SU-DHL-6 (cell line): ENCODE measurements around the gene CMA1.
"Not testable (repeated sequence)": the region's sequence is repeated elsewhere in the genome, so short reads cannot be mapped to it uniquely, and the experiment has no call there.

Experiments
- H2AFZ ChIP-seq: fragments of 200-600 bp; sonication (generic); 2 replicates; pipeline ENCODE4 v1.6.1; 2014; ENCODE audit warnings: low read depth, mild to moderate bottlenecking, moderate library complexity, mixed read lengths, antibody characterized with exemption, low read length; ENCODE audit not compliant: severe bottlenecking
- H3F3A ChIP-seq: fragments of 200-600 bp; shearing (Covaris generic); 2 replicates; pipeline ENCODE4 v1.6.0; 2016; ENCODE audit warnings: antibody characterized with exemption, mild to moderate bottlenecking; ENCODE audit not compliant: insufficient read depth
- H3K27ac ChIP-seq: fragments of 200-600 bp; sonication (generic); 2 replicates; pipeline ENCODE4 v1.5.1; 2016; ENCODE audit warnings: low read depth, mild to moderate bottlenecking, low read length, moderate library complexity, mixed read lengths
- H3K27me3 ChIP-seq: fragments of 200-600 bp; sonication (generic), shearing (Covaris generic); 2 replicates; pipeline ENCODE4 v1.6.0; 2014; ENCODE audit warnings: mild to moderate bottlenecking, low read length
- H3K36me3 ChIP-seq: fragments of 200-600 bp; sonication (generic); 2 replicates; pipeline ENCODE4 v1.6.1; 2014; ENCODE audit warnings: mild to moderate bottlenecking, low read length, mixed read lengths
- H3K4me2 ChIP-seq: fragments of 300-600, 200-600 bp; shearing (Covaris generic), sonication (generic); 2 replicates; pipeline ENCODE4 v1.6.0; 2014; ENCODE audit warnings: low read length, low read depth, mild to moderate bottlenecking; ENCODE audit not compliant: poor library complexity, severe bottlenecking
- H3K4me3 ChIP-seq: fragments of 200-600 bp; sonication (generic); 2 replicates; pipeline ENCODE4 v1.5.1; 2014; ENCODE audit warnings: antibody characterized with exemption, low read length, mild to moderate bottlenecking, mixed read lengths; ENCODE audit not compliant: insufficient read depth, poor library complexity, severe bottlenecking
- H3K79me2 ChIP-seq: fragments of 200-600 bp; sonication (generic); 2 replicates; pipeline ENCODE4 v1.6.1; 2014; ENCODE audit warnings: mild to moderate bottlenecking, low read length, moderate library complexity; ENCODE audit not compliant: insufficient read depth
- H3K9ac ChIP-seq: fragments of 200-600 bp; sonication (generic); 2 replicates; pipeline ENCODE4 v1.7.0; 2014; ENCODE audit warnings: mild to moderate bottlenecking, low read length
- H3K9me2 ChIP-seq: fragments of 200-600 bp; sonication (generic); replicated peaks from 2 replicates; pipeline ENCODE4 v1.6.1; 2014; ENCODE audit warnings: low read length; ENCODE audit not compliant: insufficient read depth
- H3K9me3 ChIP-seq: fragments of 200-600 bp; sonication (generic); 2 replicates; pipeline ENCODE4 v1.6.1; 2014; ENCODE audit warnings: low read length, mixed read lengths; ENCODE audit not compliant: insufficient read depth
- H4K20me1 ChIP-seq: fragments of 200-600 bp; sonication (generic); 2 replicates; pipeline ENCODE4 v1.6.1; 2014; ENCODE audit warnings: low read depth, mild to moderate bottlenecking, antibody characterized with exemption, low read length, moderate library complexity, mixed read lengths
- EZH2phosphoT487 ChIP-seq: fragments of 200-600 bp; sonication (generic), shearing (Covaris generic); conservative IDR thresholded peaks from 2 replicates; pipeline ENCODE4 v1.6.1; 2018; ENCODE audit warnings: mild to moderate bottlenecking, antibody characterized with exemption, low read length, moderate library complexity, mixed read lengths
- TF ChIP-seq, protein P1 (sequence below): fragments of 200-600 bp; sonication (generic); IDR thresholded peaks from one replicate; pipeline ENCODE4 v1.5.1; 2017; ENCODE audit warnings: antibody characterized with exemption, mild to moderate bottlenecking, low read length, moderate library complexity; ENCODE audit not compliant: insufficient read depth, poor library complexity, severe bottlenecking

CMA1 gene

DNA sequence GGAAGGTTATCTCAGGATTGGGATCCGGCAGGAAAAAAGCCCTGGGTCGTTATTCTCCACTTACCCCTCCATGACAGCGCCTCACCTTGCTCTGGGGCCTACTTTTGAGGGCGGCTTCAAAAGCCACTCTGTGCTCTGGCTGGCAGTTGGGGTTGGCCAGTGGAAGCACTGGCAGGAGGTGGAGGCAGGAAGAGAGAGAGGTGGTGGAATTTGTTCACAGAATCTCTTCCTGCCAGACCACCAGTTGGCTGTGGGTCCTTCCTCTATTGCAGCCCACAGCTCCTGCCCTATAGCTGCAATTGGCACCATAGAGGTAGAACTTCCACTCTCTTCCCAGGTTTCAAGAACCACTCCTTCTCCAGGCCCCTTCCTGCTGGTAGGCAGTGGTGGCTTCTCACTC is 32.8 kb downstream of the CMA1 start:
- H3K27me3 ChIP-seq = no peaks in the 10 kb centered on the region
- no peaks in the 10 kb centered on the region for H3K9me3 ChIP-seq
- H3K4me3 ChIP-seq = no peak overlapping the region
- no peak overlapping the region for H3K4me2 ChIP-seq
- no peaks in the 10 kb centered on the region for H4K20me1 ChIP-seq
- no peaks in the 10 kb centered on the region for H3F3A ChIP-seq
- no peak overlapping the region for H2AFZ ChIP-seq
- no peaks in the 10 kb centered on the region for H3K36me3 ChIP-seq
- H3K9me2 ChIP-seq = no peaks in the 10 kb centered on the region
- no peak for TF ChIP-seq EZH2phosphoT487
- TF ChIP-seq, protein P1, sequence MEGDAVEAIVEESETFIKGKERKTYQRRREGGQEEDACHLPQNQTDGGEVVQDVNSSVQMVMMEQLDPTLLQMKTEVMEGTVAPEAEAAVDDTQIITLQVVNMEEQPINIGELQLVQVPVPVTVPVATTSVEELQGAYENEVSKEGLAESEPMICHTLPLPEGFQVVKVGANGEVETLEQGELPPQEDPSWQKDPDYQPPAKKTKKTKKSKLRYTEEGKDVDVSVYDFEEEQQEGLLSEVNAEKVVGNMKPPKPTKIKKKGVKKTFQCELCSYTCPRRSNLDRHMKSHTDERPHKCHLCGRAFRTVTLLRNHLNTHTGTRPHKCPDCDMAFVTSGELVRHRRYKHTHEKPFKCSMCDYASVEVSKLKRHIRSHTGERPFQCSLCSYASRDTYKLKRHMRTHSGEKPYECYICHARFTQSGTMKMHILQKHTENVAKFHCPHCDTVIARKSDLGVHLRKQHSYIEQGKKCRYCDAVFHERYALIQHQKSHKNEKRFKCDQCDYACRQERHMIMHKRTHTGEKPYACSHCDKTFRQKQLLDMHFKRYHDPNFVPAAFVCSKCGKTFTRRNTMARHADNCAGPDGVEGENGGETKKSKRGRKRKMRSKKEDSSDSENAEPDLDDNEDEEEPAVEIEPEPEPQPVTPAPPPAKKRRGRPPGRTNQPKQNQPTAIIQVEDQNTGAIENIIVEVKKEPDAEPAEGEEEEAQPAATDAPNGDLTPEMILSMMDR = no peak
- H3K9ac ChIP-seq = no peak overlapping the region
- no peak overlapping the region for H3K27ac ChIP-seq
- H3K79me2 ChIP-seq = no peaks in the 10 kb centered on the region

DNA sequence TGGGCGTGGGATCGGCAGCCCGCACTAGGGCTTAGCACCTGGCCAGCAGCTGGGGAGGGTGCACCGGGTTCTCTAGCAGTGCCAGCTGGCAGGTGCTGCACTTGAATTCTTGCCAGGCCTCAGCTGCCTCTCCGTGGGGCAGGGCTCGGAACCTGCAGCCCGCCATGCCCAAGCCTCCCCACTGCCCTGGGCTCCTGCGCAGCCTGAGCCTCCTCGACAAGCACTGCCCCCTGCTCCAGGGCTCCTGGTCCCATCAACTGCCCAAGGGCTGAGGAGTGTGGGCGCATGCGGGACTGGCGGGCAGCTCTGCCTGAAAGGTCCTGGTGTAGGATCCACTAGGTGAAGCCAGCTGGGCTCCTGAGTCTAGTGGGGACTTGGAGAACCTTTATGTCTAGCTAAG is 34.9 kb downstream of the CMA1 start:
- H3K79me2 ChIP-seq = no peaks in the 10 kb centered on the region
- no peak overlapping the region for H2AFZ ChIP-seq
- no peaks in the 10 kb centered on the region for H3K36me3 ChIP-seq
- no peaks in the 10 kb centered on the region for H4K20me1 ChIP-seq
- H3K27me3 ChIP-seq = no peaks in the 10 kb centered on the region
- H3K4me2 ChIP-seq = no peak overlapping the region
- no peak overlapping the region for H3K9ac ChIP-seq
- H3K27ac ChIP-seq = no peak overlapping the region
- TF ChIP-seq, protein P1 = no peak
- no peak for TF ChIP-seq EZH2phosphoT487
- no peaks in the 10 kb centered on the region for H3K9me3 ChIP-seq
- no peak overlapping the region for H3K4me3 ChIP-seq
- H3K9me2 ChIP-seq = no peaks in the 10 kb centered on the region
- H3F3A ChIP-seq = no peaks in the 10 kb centered on the region

- H3K27me3 ChIP-seq, H2AFZ ChIP-seq, H3K9ac ChIP-seq: not testable (repeated sequence)
Measured at GRCh38 chr14:24470450-24470849, 37.6 kb downstream of the CMA1 start.

GRCh38 chr14:24465805-24466204 is 42.3 kb downstream of the CMA1 start:
- H4K20me1 ChIP-seq = no peaks in the 10 kb centered on the region
- H2AFZ ChIP-seq = no peak overlapping the region

More at GRCh38 chr14:24470450-24470849, 37.6 kb downstream of the CMA1 start:
- not testable (repeated sequence) for H3K79me2 ChIP-seq, H3K36me3 ChIP-seq, H3K9me3 ChIP-seq, H3K9me2 ChIP-seq, H3K27ac ChIP-seq, H3F3A ChIP-seq, H3K4me2 ChIP-seq, H4K20me1 ChIP-seq, H3K4me3 ChIP-seq

More at GRCh38 chr14:24465805-24466204, 42.3 kb downstream of the CMA1 start:
- Histone ChIP-seq H3K79me2 (no peaks in the 10 kb centered on the region), H3K9me3 (no peaks in the 10 kb centered on the region), H3K4me2 (no peak overlapping the region), H3K27me3 (no peaks in the 10 kb centered on the region), H3K36me3 (no peaks in the 10 kb centered on the region), H3K9ac (no peak overlapping the region), H3K4me3 (no peak overlapping the region), H3F3A (no peaks in the 10 kb centered on the region), H3K27ac (no peak overlapping the region), H3K9me2 (no peaks in the 10 kb centered on the region)
- no peak for TF ChIP-seq EZH2phosphoT487
- TF ChIP-seq, protein P1 = no peak
